VCaP (cell line): ENCODE measurements around the gene SLC2A1.

Source experiments
- H3K27ac ChIP-seq: fragments of 450-650 bp; 2 replicates; pipeline ENCODE4 v1.5.1; 2017
- CTCF ChIP-seq: fragments of 450-650 bp; conservative IDR thresholded peaks from 2 replicates; pipeline ENCODE4 v1.5.1; 2017; ENCODE audit warnings: mild to moderate bottlenecking, moderate library complexity

Gene SLC2A1

GRCh38 chr1:42990757-42991346 is 32.2 kb upstream of the SLC2A1 start:
- no peak for TF ChIP-seq CTCF
- H3K27ac ChIP-seq = no peak overlapping the region

- TF ChIP-seq CTCF = no peak
- H3K27ac ChIP-seq = no peak overlapping the region
Observed at GRCh38 chr1:42983693-42984092, 25.0 kb upstream of the SLC2A1 start.

- TF ChIP-seq CTCF = no peak
- H3K27ac ChIP-seq = no peak overlapping the region
Observed at GRCh38 chr1:42983253-42983652, 24.6 kb upstream of the SLC2A1 start.

GRCh38 chr1:42982641-42983040 is 24.0 kb upstream of the SLC2A1 start:
- no peak overlapping the region for H3K27ac ChIP-seq
- no peak for TF ChIP-seq CTCF

- TF ChIP-seq CTCF = no peak
- no peak overlapping the region for H3K27ac ChIP-seq
Observed at GRCh38 chr1:42981871-42982270, 23.2 kb upstream of the SLC2A1 start.

- no peak overlapping the region for H3K27ac ChIP-seq
- no peak for TF ChIP-seq CTCF
Observed at GRCh38 chr1:42981255-42981805, 22.7 kb upstream of the SLC2A1 start.

- H3K27ac ChIP-seq = no peak overlapping the region
- no peak for TF ChIP-seq CTCF
Observed at GRCh38 chr1:42979896-42980800, 21.5 kb upstream of the SLC2A1 start.
